ENCODE data around the gene DIS3L2. TPM values are rescaled to one million over a fixed set of nuclear protein-coding genes. Genes with fewer than 3 reads are reported as not detected.

The DIS3L2 gene
- total and polyA plus RNA-seq, 4 donors, result 10.6 to 40.0 (median 21.8) TPM

DNA sequence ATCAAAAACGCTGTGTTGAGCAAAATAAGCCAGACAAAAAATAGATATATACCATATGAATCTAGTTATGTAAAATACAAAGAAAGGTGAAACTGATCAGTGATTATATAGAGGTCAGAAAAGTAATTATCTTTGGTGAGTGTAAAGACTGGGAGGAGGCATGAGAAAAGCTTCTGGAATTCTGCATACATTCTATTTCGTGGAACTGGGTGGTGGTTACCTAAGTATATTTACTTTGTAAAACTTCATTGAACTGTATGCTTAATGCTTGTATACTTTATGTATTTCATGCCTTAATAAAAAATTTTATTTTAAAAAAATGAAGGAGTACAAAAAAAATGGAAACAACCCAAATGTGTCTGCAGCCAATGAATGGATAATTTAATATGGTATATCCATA lies 263.9 kb downstream of the DIS3L2 start:
- ATAC-seq (ENCODE audit: low FRiP score) (no peak), DNase-seq (no peak)
- Histone ChIP-seq H3K4me3 (ENCODE audit: low read length in 2 of 2) (no peak overlapping the region), H3K4me1 (ENCODE audit: control insufficient read depth in 1 of 2, insufficient read depth in 2 of 2, low read length in 2 of 2) (no peaks in the 10 kb centered on the region), H3K9me3 (ENCODE audit: control insufficient read depth, low read length) (no peaks in the 10 kb centered on the region), H3K27ac (ENCODE audit: low read depth in 1 of 2, low read length in 2 of 2) (no peak overlapping the region), H3K27me3 (ENCODE audit: control insufficient read depth in 1 of 2, insufficient read depth in 2 of 2, low read length in 1 of 2) (no peaks in the 10 kb centered on the region), H3K36me3 (ENCODE audit: control insufficient read depth in 1 of 2, insufficient read depth in 2 of 2, low read length in 1 of 2) (peaks cover 0 to 3% of the 10 kb centered on the region in 2 donors)
- intact Hi-C loops (cut with DNase I), result no loop called here
- 46 to 48% methylated on average over 2 of the region's 2 CpGs for whole genome bisulfite sequencing, 2 donors

DNA sequence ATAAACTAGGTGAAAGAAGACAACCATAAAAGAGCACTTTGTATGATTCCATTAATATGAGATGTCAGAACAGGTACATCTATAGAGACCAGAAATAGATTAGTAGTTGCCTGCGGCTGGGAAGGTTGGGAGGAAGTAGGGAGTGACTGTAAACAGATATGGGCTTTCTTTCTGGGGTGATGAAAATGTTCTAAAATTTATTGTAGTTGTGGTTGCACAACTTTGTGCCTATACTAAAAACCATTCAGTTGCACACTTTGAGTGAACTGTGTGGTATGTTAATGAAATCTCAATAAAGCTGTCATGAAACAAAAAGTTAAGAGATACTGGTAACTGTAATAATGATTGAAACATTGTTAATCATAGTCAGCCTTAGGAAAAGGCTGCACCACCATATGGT lies 264.4 kb downstream of the DIS3L2 start:
- ATAC-seq (ENCODE audit: low FRiP score) (no peak), DNase-seq (no peak)
- no peaks in the 10 kb centered on the region for H3K27me3 ChIP-seq (ENCODE audit: control insufficient read depth in 1 of 2, insufficient read depth in 2 of 2, low read length in 1 of 2)
- peaks cover 0 to 5% of the 10 kb centered on the region in 2 donors for H3K36me3 ChIP-seq (ENCODE audit: control insufficient read depth in 1 of 2, insufficient read depth in 2 of 2, low read length in 1 of 2)
- WGBS, 2 donors, result 93 to 100% methylated on average over 1 of the region's 1 CpG
- H3K9me3 ChIP-seq (ENCODE audit: control insufficient read depth, low read length), result no peaks in the 10 kb centered on the region
- H3K27ac ChIP-seq (ENCODE audit: low read depth in 1 of 2, low read length in 2 of 2), result no peak overlapping the region
- intact Hi-C loops (cut with DNase I), result no loop called here
- H3K4me1 ChIP-seq (ENCODE audit: control insufficient read depth in 1 of 2, insufficient read depth in 2 of 2, low read length in 2 of 2), result no peaks in the 10 kb centered on the region
- H3K4me3 ChIP-seq (ENCODE audit: low read length in 2 of 2), result no peak overlapping the region

DNA sequence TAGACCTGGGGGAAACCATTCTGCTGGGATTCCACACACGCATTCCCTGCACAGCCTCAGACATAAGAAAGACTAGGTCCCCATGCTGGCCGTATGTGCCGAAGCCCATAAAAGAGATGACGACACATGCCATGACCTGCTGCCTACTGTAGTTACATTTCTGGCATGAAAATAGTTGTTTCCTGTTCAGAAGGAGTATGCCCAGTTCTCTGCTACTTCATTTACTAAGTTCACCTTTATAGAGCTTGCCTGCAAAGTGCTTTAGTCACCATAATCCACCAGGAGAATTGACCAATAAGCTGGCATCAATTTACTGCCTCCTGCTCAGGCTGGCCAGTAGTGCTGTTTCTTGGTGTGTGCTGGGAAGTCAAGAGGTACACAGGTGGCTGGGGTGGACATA lies 266.8 kb downstream of the DIS3L2 start:
- intact Hi-C loops (cut with DNase I), result no loop called here
- Histone ChIP-seq H3K9me3 (ENCODE audit: control insufficient read depth, low read length) (no peaks in the 10 kb centered on the region), H3K27ac (ENCODE audit: low read depth in 1 of 2, low read length in 2 of 2) (no peak overlapping the region), H3K4me1 (ENCODE audit: control insufficient read depth in 1 of 2, insufficient read depth in 2 of 2, low read length in 2 of 2) (no peaks in the 10 kb centered on the region), H3K4me3 (ENCODE audit: low read length in 2 of 2) (no peak overlapping the region), H3K27me3 (ENCODE audit: control insufficient read depth in 1 of 2, insufficient read depth in 2 of 2, low read length in 1 of 2) (no peaks in the 10 kb centered on the region), H3K36me3 (ENCODE audit: control insufficient read depth in 1 of 2, insufficient read depth in 2 of 2, low read length in 1 of 2) (peaks cover 0 to 3% of the 10 kb centered on the region in 2 donors)
- ATAC-seq (ENCODE audit: low FRiP score) (no peak), DNase-seq (no peak)
- 94% methylated on average over 4 of the region's 4 CpGs for WGBS, 2 donors

DNA sequence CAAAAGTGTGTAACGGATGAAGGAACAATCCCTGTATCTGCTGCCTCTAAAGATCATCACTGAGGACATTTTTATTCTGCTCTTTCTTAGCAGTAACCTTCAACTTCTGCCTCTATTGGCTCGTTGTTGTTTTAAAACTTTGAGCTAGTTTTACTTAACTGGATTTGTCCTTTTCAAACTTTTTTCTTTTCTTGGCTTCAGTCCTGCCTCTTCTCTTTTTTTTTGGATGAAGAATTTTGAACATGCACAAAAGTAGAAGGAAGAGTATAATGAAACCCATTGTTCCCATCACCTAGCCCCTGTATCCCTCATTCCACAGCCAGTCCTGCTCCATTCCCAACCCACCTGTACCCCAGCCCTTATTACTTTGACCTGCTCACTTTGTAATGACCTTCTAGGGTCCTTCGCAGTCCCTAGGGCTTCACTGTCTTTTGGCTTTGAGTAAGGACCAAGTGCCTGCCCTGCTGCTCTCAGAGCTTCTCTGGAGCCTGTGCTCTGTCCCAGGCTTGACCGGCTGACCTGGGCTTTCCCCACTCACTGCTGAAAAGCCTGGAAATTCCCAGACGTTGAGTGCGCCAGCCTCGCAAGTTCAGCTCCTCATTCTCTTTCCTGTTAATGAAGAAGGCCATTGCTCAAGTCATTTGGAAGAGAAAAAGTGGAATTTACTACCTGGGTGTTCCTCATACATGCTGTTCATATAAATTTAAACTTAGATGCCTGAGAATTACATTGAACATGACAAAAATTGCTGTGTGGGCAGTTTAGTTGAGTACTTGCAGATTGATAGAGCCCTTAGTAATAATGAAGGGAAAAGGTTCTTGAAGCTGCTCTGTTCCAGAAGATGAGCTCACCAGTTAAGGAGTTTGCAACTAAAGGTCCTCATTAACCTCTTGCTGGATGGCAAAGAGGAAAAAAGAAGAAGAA lies 267.7 kb downstream of the DIS3L2 start:
- ATAC-seq (ENCODE audit: low FRiP score), result peak; percentile 50
- no peak for DNase-seq
- intact Hi-C loops (cut with DNase I), result no loop called here
- Histone ChIP-seq H3K9me3 (ENCODE audit: control insufficient read depth, low read length) (no peaks in the 10 kb centered on the region), H3K27me3 (ENCODE audit: control insufficient read depth in 1 of 2, insufficient read depth in 2 of 2, low read length in 1 of 2) (no peaks in the 10 kb centered on the region), H3K4me1 (ENCODE audit: control insufficient read depth in 1 of 2, insufficient read depth in 2 of 2, low read length in 2 of 2) (no peaks in the 10 kb centered on the region), H3K27ac (ENCODE audit: low read depth in 1 of 2, low read length in 2 of 2) (no peak overlapping the region), H3K4me3 (ENCODE audit: low read length in 2 of 2) (no peak overlapping the region), H3K36me3 (ENCODE audit: control insufficient read depth in 1 of 2, insufficient read depth in 2 of 2, low read length in 1 of 2) (peaks cover 0 to 3% of the 10 kb centered on the region in 2 donors)
- WGBS, 2 donors, result 69 to 74% methylated on average over 7 of the region's 7 CpGs

DNA sequence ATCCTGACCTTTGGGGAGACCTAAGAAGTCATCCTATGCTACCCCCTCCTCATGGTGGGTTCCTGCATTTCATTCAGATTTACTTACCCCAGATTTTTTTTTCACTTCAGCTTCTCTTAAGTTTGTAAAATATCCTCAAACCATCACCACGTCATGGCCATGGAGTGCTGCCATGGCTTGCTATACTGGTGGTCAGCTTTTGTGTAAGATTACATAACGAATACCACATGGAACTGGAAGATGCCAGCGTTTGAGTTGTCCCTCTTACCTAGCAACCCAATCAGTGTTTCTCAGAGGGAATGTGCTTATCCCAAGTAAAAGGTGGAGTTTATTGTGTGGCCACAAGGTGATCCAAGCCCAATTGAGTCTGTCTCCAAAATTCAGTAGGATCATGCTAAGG lies 268.4 kb downstream of the DIS3L2 start:
- peaks cover 0 to 2% of the 10 kb centered on the region in 2 donors for H3K36me3 ChIP-seq (ENCODE audit: control insufficient read depth in 1 of 2, insufficient read depth in 2 of 2, low read length in 1 of 2)
- H3K9me3 ChIP-seq (ENCODE audit: control insufficient read depth, low read length), result no peaks in the 10 kb centered on the region
- intact Hi-C loops (cut with DNase I), result no loop called here
- H3K4me1 ChIP-seq (ENCODE audit: control insufficient read depth in 1 of 2, insufficient read depth in 2 of 2, low read length in 2 of 2), result no peaks in the 10 kb centered on the region
- no peak overlapping the region for H3K4me3 ChIP-seq (ENCODE audit: low read length in 2 of 2)
- H3K27me3 ChIP-seq (ENCODE audit: control insufficient read depth in 1 of 2, insufficient read depth in 2 of 2, low read length in 1 of 2), result no peaks in the 10 kb centered on the region
- no peak for ATAC-seq (ENCODE audit: low FRiP score)
- H3K27ac ChIP-seq (ENCODE audit: low read depth in 1 of 2, low read length in 2 of 2), result no peak overlapping the region
- WGBS, 2 donors, result 90 to 93% methylated on average over 3 of the region's 3 CpGs
- no peak for DNase-seq

DNA sequence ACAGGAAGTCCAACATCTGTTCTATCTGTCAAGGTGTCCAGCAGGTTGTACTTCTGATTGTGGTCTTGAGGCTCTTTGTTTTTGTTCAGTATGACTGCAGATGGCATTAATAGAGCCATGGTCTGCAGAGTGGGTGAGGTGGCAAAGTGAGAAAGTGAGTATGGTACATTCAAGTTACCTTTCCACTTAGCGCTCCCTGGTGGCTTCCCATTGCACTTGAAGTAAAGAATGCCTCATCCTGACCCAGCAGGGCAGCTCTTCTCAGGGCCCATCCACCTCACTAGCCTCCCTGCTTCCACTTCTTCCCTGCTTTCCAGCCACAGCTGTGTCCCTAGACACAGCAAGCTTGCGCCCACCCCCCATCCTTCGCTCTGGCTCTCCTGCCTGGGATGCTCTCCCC lies 269.0 kb downstream of the DIS3L2 start:
- intact Hi-C loops (cut with DNase I), result no loop called here
- no peak for ATAC-seq (ENCODE audit: low FRiP score)
- no peak overlapping the region for H3K27ac ChIP-seq (ENCODE audit: low read depth in 1 of 2, low read length in 2 of 2)
- H3K36me3 ChIP-seq (ENCODE audit: control insufficient read depth in 1 of 2, insufficient read depth in 2 of 2, low read length in 1 of 2), result peaks cover 0 to 2% of the 10 kb centered on the region in 2 donors
- no peaks in the 10 kb centered on the region for H3K27me3 ChIP-seq (ENCODE audit: control insufficient read depth in 1 of 2, insufficient read depth in 2 of 2, low read length in 1 of 2)
- 91 to 93% methylated on average over 3 of the region's 3 CpGs for WGBS, 2 donors
- H3K9me3 ChIP-seq (ENCODE audit: control insufficient read depth, low read length), result no peaks in the 10 kb centered on the region
- H3K4me3 ChIP-seq (ENCODE audit: low read length in 2 of 2), result no peak overlapping the region
- H3K4me1 ChIP-seq (ENCODE audit: control insufficient read depth in 1 of 2, insufficient read depth in 2 of 2, low read length in 2 of 2), result no peaks in the 10 kb centered on the region
- no peak for DNase-seq

DNA sequence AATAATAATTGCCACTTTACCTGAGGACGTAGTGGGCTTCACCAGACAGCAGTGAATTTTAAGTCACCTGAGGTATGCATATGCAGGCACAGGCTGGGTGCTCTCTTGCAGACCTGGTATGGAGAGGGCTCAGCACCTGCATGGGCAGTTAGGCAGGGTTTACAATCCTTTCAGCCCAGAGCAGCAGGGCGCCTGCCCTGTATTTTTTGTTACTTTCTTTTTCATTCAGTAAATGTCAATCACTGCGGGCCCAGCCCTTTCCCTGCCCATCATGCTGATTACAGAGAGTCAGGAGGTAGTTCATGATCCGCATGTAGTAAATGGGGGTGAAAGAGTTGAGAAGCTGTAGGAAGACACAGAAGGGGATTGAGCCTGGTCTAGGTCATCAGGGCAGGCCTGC lies 270.0 kb downstream of the DIS3L2 start:
- DNase-seq (no peak), ATAC-seq (ENCODE audit: low FRiP score) (no peak)
- intact Hi-C loops (cut with DNase I), result no loop called here
- Histone ChIP-seq H3K27me3 (ENCODE audit: control insufficient read depth in 1 of 2, insufficient read depth in 2 of 2, low read length in 1 of 2) (no peaks in the 10 kb centered on the region), H3K4me1 (ENCODE audit: control insufficient read depth in 1 of 2, insufficient read depth in 2 of 2, low read length in 2 of 2) (no peaks in the 10 kb centered on the region), H3K9me3 (ENCODE audit: control insufficient read depth, low read length) (no peaks in the 10 kb centered on the region), H3K36me3 (ENCODE audit: control insufficient read depth in 1 of 2, insufficient read depth in 2 of 2, low read length in 1 of 2) (peaks cover 0 to 2% of the 10 kb centered on the region in 2 donors), H3K4me3 (ENCODE audit: low read length in 2 of 2) (no peak overlapping the region), H3K27ac (ENCODE audit: low read depth in 1 of 2, low read length in 2 of 2) (no peak overlapping the region)
- WGBS, 2 donors, result 93 to 97% methylated on average over 4 of the region's 4 CpGs

DNA sequence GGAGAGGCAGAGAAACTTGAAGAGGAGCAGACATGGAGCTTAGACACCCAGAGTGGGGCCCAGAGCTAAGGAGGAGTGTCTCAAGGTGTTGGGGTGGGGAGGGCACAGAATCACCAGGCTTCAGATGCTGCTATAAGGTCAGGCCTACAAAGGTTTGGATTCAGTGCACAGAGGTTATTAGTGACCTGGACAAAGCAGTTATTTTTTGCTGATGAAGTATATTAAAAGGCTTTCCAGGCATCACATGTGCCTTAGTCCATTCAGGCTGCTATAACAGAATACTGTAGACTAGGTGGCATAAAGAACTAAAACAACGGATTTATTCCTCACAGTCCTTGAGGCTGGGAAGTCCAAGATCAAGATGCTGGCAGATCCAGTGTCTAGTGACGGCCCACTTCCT lies 271.4 kb downstream of the DIS3L2 start:
- Histone ChIP-seq H3K27ac (ENCODE audit: low read depth in 1 of 2, low read length in 2 of 2) (no peak overlapping the region), H3K27me3 (ENCODE audit: control insufficient read depth in 1 of 2, insufficient read depth in 2 of 2, low read length in 1 of 2) (no peaks in the 10 kb centered on the region), H3K4me1 (ENCODE audit: control insufficient read depth in 1 of 2, insufficient read depth in 2 of 2, low read length in 2 of 2) (no peaks in the 10 kb centered on the region), H3K4me3 (ENCODE audit: low read length in 2 of 2) (no peak overlapping the region), H3K36me3 (ENCODE audit: control insufficient read depth in 1 of 2, insufficient read depth in 2 of 2, low read length in 1 of 2) (peaks cover 0 to 2% of the 10 kb centered on the region in 2 donors), H3K9me3 (ENCODE audit: control insufficient read depth, low read length) (no peaks in the 10 kb centered on the region)
- 92 to 93% methylated on average over 2 of the region's 2 CpGs for WGBS, 2 donors
- DNase-seq, result no peak
- ATAC-seq (ENCODE audit: low FRiP score), result no peak
- intact Hi-C loops (cut with DNase I), result no loop called here

Measured in aorta (tissue), 5 donors.